Activated T-cell treated with anti-CD3 and anti-CD28 coated beads, Interleukin-2, amount 50 U/mL, for 48 hours (primary cell): ENCODE data around the gene ADAMTS16.

Experiments used
- DNase-seq, 2 experiments: peaks; one replicate each; pipeline ENCODE4 v3.0.0-alpha.2; 2020

ADAMTS16 gene

GRCh38 chr5:5293029-5293428, 152.9 kb downstream of the ADAMTS16 start:
- DNase-seq: no peak

- no peak for DNase-seq
Measured at GRCh38 chr5:5294429-5294828, 154.3 kb downstream of the ADAMTS16 start.

GRCh38 chr5:5295351-5295750, 155.2 kb downstream of the ADAMTS16 start:
- no peak for DNase-seq

- DNase-seq: no peak
Measured at GRCh38 chr5:5296051-5296450, 155.9 kb downstream of the ADAMTS16 start.

- DNase-seq: no peak
Measured at GRCh38 chr5:5297432-5298067, 157.4 kb downstream of the ADAMTS16 start.

GRCh38 chr5:5298068-5298633, 158.0 kb downstream of the ADAMTS16 start:
- no peak for DNase-seq

- DNase-seq: no peak
Measured at GRCh38 chr5:5298841-5299541, 158.9 kb downstream of the ADAMTS16 start.

- DNase-seq: no peak
Measured at GRCh38 chr5:5301176-5301575, 161.0 kb downstream of the ADAMTS16 start.

- DNase-seq: no peak
Measured at GRCh38 chr5:5302201-5302600, 162.1 kb downstream of the ADAMTS16 start.

- no peak for DNase-seq
Measured at GRCh38 chr5:5303242-5303641, 163.1 kb downstream of the ADAMTS16 start.

GRCh38 chr5:5304361-5305020, 164.4 kb downstream of the ADAMTS16 start:
- DNase-seq: no peak

GRCh38 chr5:5306696-5307095, 166.6 kb downstream of the ADAMTS16 start:
- DNase-seq: no peak

- no peak for DNase-seq
Measured at GRCh38 chr5:5308319-5308718, 168.2 kb downstream of the ADAMTS16 start.

- no peak for DNase-seq
Measured at GRCh38 chr5:5309645-5310044, 169.5 kb downstream of the ADAMTS16 start.

- no peak for DNase-seq
Measured at GRCh38 chr5:5313101-5313635, 173.0 kb downstream of the ADAMTS16 start.

GRCh38 chr5:5314166-5314565, 174.0 kb downstream of the ADAMTS16 start:
- DNase-seq: no peak

- no peak for DNase-seq
Measured at GRCh38 chr5:5314626-5315025, 174.5 kb downstream of the ADAMTS16 start.

GRCh38 chr5:5315068-5315980, 175.2 kb downstream of the ADAMTS16 start:
- no peak for DNase-seq

- no peak for DNase-seq
Measured at GRCh38 chr5:5316334-5316733, 176.2 kb downstream of the ADAMTS16 start.

- no peak for DNase-seq
Measured at GRCh38 chr5:5317976-5318375, 177.8 kb downstream of the ADAMTS16 start.

GRCh38 chr5:5318426-5319190, 178.5 kb downstream of the ADAMTS16 start:
- DNase-seq: no peak
